Measurements from ENCODE around the gene VCP.

- TF ChIP-seq CTCF (IDR thresholded peaks at IDR 0.05; ENCODE audit: low read depth, low read length) (no peak), POLR2A (IDR thresholded peaks at IDR 0.05; ENCODE audit: extremely low read depth, insufficient read length) (no peak)
Measured at GRCh38 chr9:35079041-35079425, 6.6 kb upstream of the VCP start.

Data from NB4 (cell line).